Stomach smooth muscle (tissue), 2 donors: Measurements from ENCODE around the gene CNTRL.
A peak's percentile ranks its signal among the peaks of the same experiment; 100 is the strongest.

ENCODE experiments used
- H3K27ac ChIP-seq: one replicate; pipeline ENCODE4 v1.7.0; 2013; ENCODE audit warnings: mild to moderate bottlenecking, low read length, inconsistent platforms
- H3K27me3 ChIP-seq, 2 donors: one replicate each; pipeline ENCODE4 v1.7.0; 2013; ENCODE audit warnings: low read length in 2 of 2; ENCODE audit not compliant: insufficient read depth in 2 of 2, control insufficient read depth in 1 of 2
- H3K36me3 ChIP-seq, 2 donors: one replicate each; pipeline ENCODE4 v1.7.0; 2013; ENCODE audit warnings: low read length in 2 of 2; ENCODE audit not compliant: control insufficient read depth in 2 of 2, insufficient read depth in 2 of 2
- H3K4me1 ChIP-seq: one replicate; pipeline ENCODE4 v1.7.0; 2013; ENCODE audit warnings: low read length; ENCODE audit not compliant: control insufficient read depth, insufficient read depth
- H3K4me3 ChIP-seq, 2 donors: one replicate each; pipeline ENCODE4 v1.7.0; 2013; ENCODE audit warnings: low read length in 2 of 2
- H3K9ac ChIP-seq, 2 donors: one replicate each; pipeline ENCODE4 v1.7.0; 2013; ENCODE audit warnings: low read length in 2 of 2, mild to moderate bottlenecking in 1 of 2
- H3K9me3 ChIP-seq, 2 donors: one replicate each; pipeline ENCODE4 v1.7.0; 2013; ENCODE audit warnings: low read length in 2 of 2; ENCODE audit not compliant: control insufficient read depth in 2 of 2
- donor health status: healthy.
- donor health status: Pancreatic carcinoma.

Gene CNTRL

GRCh38 chr9:121179930-121180681, 105.4 kb downstream of the CNTRL start:
- H3K36me3 ChIP-seq: peaks cover 11 to 19% of the 10 kb centered on the region in 2 donors

GRCh38 chr9:121182101-121182836, 107.5 kb downstream of the CNTRL start:
- no peaks in the 10 kb centered on the region for H3K9me3 ChIP-seq
- no peaks in the 10 kb centered on the region for H3K27me3 ChIP-seq
- peaks cover 12 to 29% of the 10 kb centered on the region in 2 donors for H3K36me3 ChIP-seq
- no peak overlapping the region for H3K4me3 ChIP-seq
- no peak overlapping the region for H3K9ac ChIP-seq
- H3K4me1 ChIP-seq: no peaks in the 10 kb centered on the region
- no peak overlapping the region for H3K27ac ChIP-seq

More at GRCh38 chr9:121179930-121180681, 105.4 kb downstream of the CNTRL start:
- no peak overlapping the region for H3K4me3 ChIP-seq
- no peak overlapping the region for H3K9ac ChIP-seq
- H3K9me3 ChIP-seq: no peaks in the 10 kb centered on the region
- no peak overlapping the region for H3K27ac ChIP-seq
- H3K4me1 ChIP-seq: no peaks in the 10 kb centered on the region
- no peaks in the 10 kb centered on the region for H3K27me3 ChIP-seq

GRCh38 chr9:121182989-121183388, 108.2 kb downstream of the CNTRL start:
- H3K4me3 ChIP-seq: no peak overlapping the region
- H3K9ac ChIP-seq: no peak overlapping the region
- no peaks in the 10 kb centered on the region for H3K27me3 ChIP-seq
- no peaks in the 10 kb centered on the region for H3K4me1 ChIP-seq
- no peak overlapping the region for H3K27ac ChIP-seq
- H3K9me3 ChIP-seq: no peaks in the 10 kb centered on the region
- peaks cover 12 to 29% of the 10 kb centered on the region in 2 donors for H3K36me3 ChIP-seq

GRCh38 chr9:121183666-121184423, 109.1 kb downstream of the CNTRL start:
- Histone ChIP-seq H3K9ac (peak overlapping the region in 1 of 2 donors; percentile 10), H3K36me3 (peaks cover 11 to 29% of the 10 kb centered on the region in 2 donors), H3K27me3 (no peaks in the 10 kb centered on the region), H3K27ac (no peak overlapping the region), H3K4me1 (no peaks in the 10 kb centered on the region), H3K4me3 (no peak overlapping the region), H3K9me3 (no peaks in the 10 kb centered on the region)

GRCh38 chr9:121184463-121184862, 109.7 kb downstream of the CNTRL start:
- Histone ChIP-seq H3K9me3 (no peaks in the 10 kb centered on the region), H3K27ac (no peak overlapping the region), H3K27me3 (no peaks in the 10 kb centered on the region), H3K9ac (no peak overlapping the region), H3K4me3 (no peak overlapping the region), H3K36me3 (peaks cover 10 to 29% of the 10 kb centered on the region in 2 donors), H3K4me1 (no peaks in the 10 kb centered on the region)

GRCh38 chr9:121185178-121185745, 110.5 kb downstream of the CNTRL start:
- Histone ChIP-seq H3K9ac (no peak overlapping the region), H3K27me3 (no peaks in the 10 kb centered on the region), H3K27ac (no peak overlapping the region), H3K4me3 (no peak overlapping the region), H3K9me3 (no peaks in the 10 kb centered on the region), H3K36me3 (peaks cover 10 to 24% of the 10 kb centered on the region in 2 donors), H3K4me1 (no peaks in the 10 kb centered on the region)

- no peaks in the 10 kb centered on the region for H3K27me3 ChIP-seq
- H3K4me1 ChIP-seq: no peaks in the 10 kb centered on the region
- no peak overlapping the region for H3K4me3 ChIP-seq
- no peaks in the 10 kb centered on the region for H3K9me3 ChIP-seq
- peaks cover 10 to 23% of the 10 kb centered on the region in 2 donors for H3K36me3 ChIP-seq
- no peak overlapping the region for H3K27ac ChIP-seq
- H3K9ac ChIP-seq: no peak overlapping the region
Observed at GRCh38 chr9:121185774-121186403, 111.1 kb downstream of the CNTRL start.

- no peak overlapping the region for H3K4me3 ChIP-seq
- peaks cover 2 to 15% of the 10 kb centered on the region in 2 donors for H3K36me3 ChIP-seq
- H3K27ac ChIP-seq: no peak overlapping the region
- H3K9ac ChIP-seq: no peak overlapping the region
- no peaks in the 10 kb centered on the region for H3K4me1 ChIP-seq
- no peaks in the 10 kb centered on the region for H3K9me3 ChIP-seq
- H3K27me3 ChIP-seq: no peaks in the 10 kb centered on the region
Observed at GRCh38 chr9:121187636-121188305, 113.0 kb downstream of the CNTRL start.

- Histone ChIP-seq H3K4me1 (peaks cover 2% of the 10 kb centered on the region), H3K27ac (no peak overlapping the region), H3K4me3 (no peak overlapping the region), H3K9me3 (no peaks in the 10 kb centered on the region), H3K27me3 (no peaks in the 10 kb centered on the region), H3K36me3 (peaks cover 2 to 14% of the 10 kb centered on the region in 2 donors), H3K9ac (no peak overlapping the region)
Observed at GRCh38 chr9:121189006-121189405, 114.3 kb downstream of the CNTRL start.
